AG04450 (cell line): Measurements from ENCODE around the gene GSTM3. TPM values are rescaled to one million over a fixed set of nuclear protein-coding genes. Genes with fewer than 3 reads are reported as not detected.

Experiments
- CTCF ChIA-PET: fragments of 300-600, 350-600 bp; formaldehyde crosslinking; extraction: SDS; loops from one replicate; lab custom pipeline; 2022; ENCODE audit warnings: antibody characterized with exemption, inconsistent platforms; lab: Charles Lee
- POLR2A ChIA-PET: fragments of 350-600 bp; formaldehyde crosslinking; extraction: SDS; loops from one replicate; lab custom pipeline; 2021; ENCODE audit warnings: antibody characterized with exemption, inconsistent platforms; lab: Yijun Ruan, JAX
- DNase-seq: peaks from one replicate; pipeline ENCODE4 v3.0.0-alpha.2; 2011; ENCODE audit warnings: low read depth, low spot score
- H3K27ac ChIP-seq: one replicate; pipeline ENCODE4 v1.5.1; 2012; ENCODE audit warnings: low read depth, low read length, control low read depth
- H3K27me3 ChIP-seq: one replicate; pipeline ENCODE4 v1.6.0; 2012; ENCODE audit warnings: low read length; ENCODE audit not compliant: control insufficient read depth, insufficient read depth
- H3K4me3 ChIP-seq: 2 replicates; pipeline ENCODE4 v1.5.1; 2011; ENCODE audit warnings: mild to moderate bottlenecking, low read depth, low read length, control low read depth
- H3K9me3 ChIP-seq: 2 replicates; pipeline ENCODE4 v1.5.1; 2012; ENCODE audit warnings: low read length; ENCODE audit not compliant: control insufficient read depth, insufficient read depth
- CTCF ChIP-seq: IDR thresholded peaks from 2 replicates; pipeline ENCODE4 v1.5.1; 2011; ENCODE audit warnings: low read depth, low read length, control low read depth, inconsistent platforms
- polyA plus RNA-seq: library from polyadenylated mRNA; depleted of rRNA; stranded (reverse); fragments of >200 nt; gene quantifications from 2 replicates; pipeline ENCODE4 v1.2.3, GENCODE V29; 2011

The GSTM3 gene
- polyA plus RNA-seq, 1 experiment = 299 TPM

DNA sequence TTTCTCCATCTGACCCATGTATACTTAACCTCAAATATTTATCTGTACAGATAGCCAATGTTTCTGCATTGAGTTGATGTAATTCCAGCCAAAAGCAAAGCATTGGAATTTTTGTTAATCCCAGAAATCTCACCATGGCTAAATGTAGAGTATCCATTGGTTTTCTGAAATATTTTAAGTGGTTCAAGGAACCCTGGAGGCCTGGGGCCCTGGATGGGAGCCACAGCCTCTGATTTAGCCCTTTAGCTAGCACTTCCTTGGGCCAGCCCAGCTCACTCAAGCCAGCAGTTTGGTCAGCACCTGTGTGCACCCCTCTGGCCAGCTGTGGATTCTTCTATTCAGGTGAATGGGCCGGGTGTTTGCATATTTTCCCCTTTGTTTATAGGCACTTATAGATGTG lies 41.7 kb upstream of the GSTM3 start:
- H3K4me3 ChIP-seq = no peak overlapping the region
- ChIA-PET POLR2A (interaction anchor here (1.0 to 2.2 kb wide), 4 partner anchors 10 to 229 kb away, joined by 4 to 9 read pairs (median 6); partner anchors contain the start of gene AHCYL1), CTCF (interaction anchor here (0.7 to 21.6 kb wide), 6 partner anchors 9 to 237 kb away, joined by 3 to 535 read pairs (median 11); partner anchors contain the start of gene AHCYL1)
- peaks cover 2% of the 10 kb centered on the region for H3K27me3 ChIP-seq
- DNase-seq = peak; percentile 48
- peaks cover 5% of the 10 kb centered on the region for H3K9me3 ChIP-seq
- H3K27ac ChIP-seq = peak overlapping the region; percentile 71
- no peak for TF ChIP-seq CTCF

DNA sequence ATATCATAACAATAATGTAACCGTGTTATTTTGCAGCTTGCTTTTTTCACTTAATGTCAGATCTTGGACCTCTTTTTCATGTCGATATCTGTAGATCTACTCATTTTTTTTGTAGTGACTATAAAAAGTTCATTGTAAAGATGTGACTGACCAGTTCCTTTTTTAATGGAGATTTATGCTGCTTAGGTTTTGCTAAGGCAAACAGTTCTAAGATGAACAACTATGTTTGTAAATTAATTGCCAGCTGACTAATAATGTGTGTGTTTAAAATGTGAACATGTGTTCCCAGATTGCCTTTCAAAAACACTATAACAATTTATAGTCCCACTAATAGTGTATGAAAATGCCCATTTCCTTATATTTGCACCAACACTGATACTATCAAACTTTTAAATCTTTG lies 41.0 kb upstream of the GSTM3 start:
- no peak overlapping the region for H3K4me3 ChIP-seq
- H3K27ac ChIP-seq = no peak overlapping the region
- TF ChIP-seq CTCF = no peak
- CTCF ChIA-PET = interaction anchor here (0.7 to 21.6 kb wide), 9 partner anchors 9 to 248 kb away, joined by 3 to 535 read pairs (median 4); partner anchors contain the start of gene AHCYL1
- DNase-seq = no peak
- POLR2A ChIA-PET = interaction anchor here (1.0 to 2.2 kb wide), 3 partner anchors 178 to 230 kb away, joined by 4 to 8 read pairs (median 4); partner anchors contain the start of gene AHCYL1
- peaks cover 5% of the 10 kb centered on the region; the same call in 1 of the 2 replicates for H3K9me3 ChIP-seq
- peaks cover 2% of the 10 kb centered on the region for H3K27me3 ChIP-seq

DNA sequence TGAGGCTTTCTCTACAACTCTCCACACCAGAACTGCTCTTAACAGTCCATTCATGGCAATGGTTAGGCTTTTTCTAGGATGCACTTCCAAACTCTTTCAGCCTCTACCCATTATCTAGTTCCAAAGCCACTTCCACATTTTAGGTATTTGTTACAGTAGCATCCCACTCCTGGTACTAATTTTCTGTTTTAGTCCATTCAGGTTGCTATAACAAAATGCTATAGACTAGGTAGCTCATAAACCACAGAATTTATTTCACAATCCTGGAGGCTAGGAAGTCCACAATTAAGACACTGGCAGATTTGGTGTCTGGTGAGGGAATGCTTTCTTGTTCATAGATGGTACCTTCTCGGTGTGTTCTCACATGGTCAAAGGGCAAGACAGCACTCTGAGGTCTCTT lies 40.1 kb upstream of the GSTM3 start:
- no peak for DNase-seq
- CTCF ChIA-PET = interaction anchor here (0.7 to 21.6 kb wide), 7 partner anchors 8 to 249 kb away, joined by 3 to 535 read pairs (median 8); partner anchors contain the start of gene AHCYL1
- H3K4me3 ChIP-seq = no peak overlapping the region
- H3K27me3 ChIP-seq = peaks cover 2% of the 10 kb centered on the region
- H3K27ac ChIP-seq = no peak overlapping the region
- POLR2A ChIA-PET = interaction anchor here (2.2 kb wide), 1 partner anchor 204 kb away, joined by 8 read pairs; the partner anchor contains the start of gene AHCYL1
- H3K9me3 ChIP-seq = peaks cover 5% of the 10 kb centered on the region; the same call in 1 of the 2 replicates
- no peak for TF ChIP-seq CTCF

DNA sequence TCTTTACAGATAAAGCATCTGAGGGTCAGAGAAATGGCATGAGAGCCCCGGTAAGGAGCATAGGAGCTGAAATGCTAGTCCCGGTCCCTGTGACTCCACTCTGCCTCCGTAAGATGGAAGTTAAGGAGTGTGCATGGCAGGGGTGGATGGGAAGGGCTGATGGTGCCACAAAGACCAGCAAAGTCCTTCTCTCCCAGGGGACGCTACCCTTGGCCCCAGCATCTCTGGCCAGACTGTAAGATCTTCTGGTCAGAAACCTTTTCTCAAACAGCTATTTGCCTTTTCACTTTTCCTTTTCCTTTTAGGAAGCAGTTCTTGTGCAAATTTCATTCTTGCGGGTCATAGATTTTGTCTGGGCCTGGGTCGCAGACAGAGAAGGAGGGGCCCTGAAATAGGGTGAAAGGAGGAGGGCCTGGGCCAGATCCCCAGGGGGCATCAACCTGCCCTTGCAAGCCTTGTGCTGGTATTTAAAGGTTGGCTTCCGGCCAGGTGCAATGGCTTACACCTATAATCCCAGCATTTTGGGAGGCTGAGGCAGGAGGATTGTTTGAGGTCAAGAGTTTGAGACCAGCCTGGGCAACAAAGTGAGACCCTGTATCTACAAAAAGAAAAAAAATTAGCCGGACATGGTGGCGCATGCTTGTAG lies 37.3 kb upstream of the GSTM3 start:
- H3K9me3 ChIP-seq = peaks cover 5% of the 10 kb centered on the region; the same call in 1 of the 2 replicates
- H3K27me3 ChIP-seq = no peaks in the 10 kb centered on the region
- no peak for DNase-seq
- H3K27ac ChIP-seq = no peak overlapping the region
- POLR2A ChIA-PET = no interaction called here
- TF ChIP-seq CTCF = no peak
- no peak overlapping the region for H3K4me3 ChIP-seq
- CTCF ChIA-PET = interaction anchor here (1.1 to 21.6 kb wide), 13 partner anchors 12 to 328 kb away, joined by 3 to 535 read pairs (median 11); partner anchors contain the start of gene AHCYL1
